Hepatocyte (in vitro differentiated cells): Measurements from ENCODE around the gene PANK3.

Experiments used
- EZH2 ChIP-seq: fragments of 200-600 bp; sonication (generic); IDR thresholded peaks from 2 replicates; pipeline ENCODE4 v1.6.1; 2016; ENCODE audit warnings: antibody characterized with exemption, mild to moderate bottlenecking, borderline replicate concordance
- TF ChIP-seq, protein P1 (sequence below): fragments of 200-600 bp; sonication (generic); IDR thresholded peaks from 2 replicates; pipeline ENCODE4 v1.5.1; 2016; ENCODE audit warnings: antibody characterized with exemption, mild to moderate bottlenecking; ENCODE audit not compliant: poor library complexity

- TF ChIP-seq, protein P1, sequence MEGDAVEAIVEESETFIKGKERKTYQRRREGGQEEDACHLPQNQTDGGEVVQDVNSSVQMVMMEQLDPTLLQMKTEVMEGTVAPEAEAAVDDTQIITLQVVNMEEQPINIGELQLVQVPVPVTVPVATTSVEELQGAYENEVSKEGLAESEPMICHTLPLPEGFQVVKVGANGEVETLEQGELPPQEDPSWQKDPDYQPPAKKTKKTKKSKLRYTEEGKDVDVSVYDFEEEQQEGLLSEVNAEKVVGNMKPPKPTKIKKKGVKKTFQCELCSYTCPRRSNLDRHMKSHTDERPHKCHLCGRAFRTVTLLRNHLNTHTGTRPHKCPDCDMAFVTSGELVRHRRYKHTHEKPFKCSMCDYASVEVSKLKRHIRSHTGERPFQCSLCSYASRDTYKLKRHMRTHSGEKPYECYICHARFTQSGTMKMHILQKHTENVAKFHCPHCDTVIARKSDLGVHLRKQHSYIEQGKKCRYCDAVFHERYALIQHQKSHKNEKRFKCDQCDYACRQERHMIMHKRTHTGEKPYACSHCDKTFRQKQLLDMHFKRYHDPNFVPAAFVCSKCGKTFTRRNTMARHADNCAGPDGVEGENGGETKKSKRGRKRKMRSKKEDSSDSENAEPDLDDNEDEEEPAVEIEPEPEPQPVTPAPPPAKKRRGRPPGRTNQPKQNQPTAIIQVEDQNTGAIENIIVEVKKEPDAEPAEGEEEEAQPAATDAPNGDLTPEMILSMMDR, result no peak
- no peak for TF ChIP-seq EZH2
These were observed 19.5 kb upstream of the PANK3 start for GRCh38 chr5:168598639-168599038.
